Endodermal cell (in vitro differentiated cells): Measurements from ENCODE around the gene HACD1. TPM values are rescaled to one million over a fixed set of nuclear protein-coding genes. Genes with fewer than 3 reads are reported as not detected.
"Not testable (repeated sequence)": the region's sequence is repeated elsewhere in the genome, so short reads cannot be mapped to it uniquely, and the experiment has no call there.

Source experiments
- DNase-seq: peaks from one replicate; pipeline ENCODE4 v3.0.0-alpha.2; 2017
- H3K27ac ChIP-seq: 2 replicates; pipeline ENCODE4 v1.5.1; 2013; ENCODE audit warnings: mild to moderate bottlenecking, low read depth, low read length, moderate library complexity
- H3K27me3 ChIP-seq: 2 replicates; pipeline ENCODE4 v1.6.1; 2013; ENCODE audit warnings: mild to moderate bottlenecking, low read length, moderate library complexity; ENCODE audit not compliant: insufficient read depth, control insufficient read depth, poor library complexity, severe bottlenecking
- H3K36me3 ChIP-seq: 2 replicates; pipeline ENCODE4 v1.7.0; 2013; ENCODE audit warnings: mild to moderate bottlenecking, low read length, moderate library complexity; ENCODE audit not compliant: control insufficient read depth, insufficient read depth
- H3K4me1 ChIP-seq: one replicate; pipeline ENCODE4 v1.7.0; 2013; ENCODE audit warnings: low read length; ENCODE audit not compliant: control insufficient read depth, insufficient read depth
- H3K4me3 ChIP-seq: 2 replicates; pipeline ENCODE4 v1.5.1; 2013; ENCODE audit warnings: mild to moderate bottlenecking, low read length, moderate library complexity
- H3K9ac ChIP-seq: 2 replicates; pipeline ENCODE4 v1.6.1; 2013; ENCODE audit warnings: mild to moderate bottlenecking, low read length, moderate library complexity; ENCODE audit not compliant: poor library complexity, severe bottlenecking; ENCODE audit errors: extremely low read depth
- H3K9me3 ChIP-seq: 2 replicates; pipeline ENCODE4 v1.6.1; 2013; ENCODE audit warnings: mild to moderate bottlenecking, low read length, moderate library complexity; ENCODE audit not compliant: control insufficient read depth
- H3K27ac Mint-ChIP-seq: 2 replicates; pipeline ENCODE4 v1.8.0; 2020; ENCODE audit warnings: mixed read lengths
- H3K27me3 Mint-ChIP-seq: 2 replicates; pipeline ENCODE4 v1.8.0; 2021; ENCODE audit warnings: mild to moderate bottlenecking, mixed read lengths; ENCODE audit not compliant: insufficient read depth
- H3K36me3 Mint-ChIP-seq: 2 replicates; pipeline ENCODE4 v1.8.0; 2020; ENCODE audit warnings: low read depth, mixed read lengths
- H3K4me1 Mint-ChIP-seq: 2 replicates; pipeline ENCODE4 v1.8.0; 2020; ENCODE audit warnings: mixed read lengths
- H3K4me3 Mint-ChIP-seq: 2 replicates; pipeline ENCODE4 v1.8.0; 2020; ENCODE audit warnings: mild to moderate bottlenecking, moderate library complexity, mixed read lengths
- H3K9me3 Mint-ChIP-seq: 2 replicates; pipeline ENCODE4 v1.8.0; 2020; ENCODE audit warnings: mild to moderate bottlenecking, mixed read lengths
- WGBS, 2 experiments: methylation state at CpG; one replicate each; pipeline versions ENCODE4 v1.1.5 to v1.1.7; 2013; ENCODE audit warnings: missing lambda C conversion rate in 2 of 2, mixed read lengths in 1 of 2; ENCODE audit not compliant: insufficient coverage in 1 of 2, insufficient read length in 1 of 2; 5-methylcytosine and 5-hydroxymethylcytosine counted together
- total RNA-seq, 2 donors: library from RNA; stranded (reverse); fragmentation: NEBNext Ultra II Directional in 1 of 2; extraction: Animal tissue kit (Norgen Biotek cat#: 25700) in 1 of 2; gene quantifications; 2 replicates in 1 of 2; 3 replicates in 1 of 2; pipeline ENCODE4 v1.2.1, GENCODE V29; 2021
- TF ChIP-seq, protein P1 (sequence below): fragments of 200-600 bp; sonication (generic); conservative IDR thresholded peaks from 2 replicates; pipeline ENCODE4 v1.5.0; 2021; ENCODE audit warnings: antibody characterized with exemption, mild to moderate bottlenecking

HACD1 gene
- total RNA-seq, 2 donors from 2014 or later, result 25.6 to 34.1 TPM

DNA sequence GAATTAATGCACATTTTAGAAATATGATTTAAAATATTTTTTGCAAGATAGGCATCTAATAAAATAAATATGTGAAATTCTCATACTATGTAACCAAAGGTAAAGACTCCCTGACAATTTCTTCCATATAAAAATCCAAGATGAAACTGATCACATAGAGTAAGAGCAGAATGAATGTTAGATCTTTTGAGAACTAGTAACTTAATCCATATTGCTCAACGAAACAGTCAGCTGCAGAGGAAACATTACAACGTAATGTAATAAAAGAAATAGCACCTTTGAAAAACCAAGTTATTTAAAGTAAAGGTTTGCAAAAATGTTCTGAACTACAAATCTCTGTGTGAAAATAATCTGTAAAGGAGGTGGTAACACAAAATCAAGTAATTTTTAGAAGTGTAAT, 28.8 kb downstream of the HACD1 start:
- H3K27me3 Mint-ChIP-seq, result no peaks in the 10 kb centered on the region
- peaks cover 4% of the 10 kb centered on the region for H3K9me3 Mint-ChIP-seq
- TF ChIP-seq, protein P1, sequence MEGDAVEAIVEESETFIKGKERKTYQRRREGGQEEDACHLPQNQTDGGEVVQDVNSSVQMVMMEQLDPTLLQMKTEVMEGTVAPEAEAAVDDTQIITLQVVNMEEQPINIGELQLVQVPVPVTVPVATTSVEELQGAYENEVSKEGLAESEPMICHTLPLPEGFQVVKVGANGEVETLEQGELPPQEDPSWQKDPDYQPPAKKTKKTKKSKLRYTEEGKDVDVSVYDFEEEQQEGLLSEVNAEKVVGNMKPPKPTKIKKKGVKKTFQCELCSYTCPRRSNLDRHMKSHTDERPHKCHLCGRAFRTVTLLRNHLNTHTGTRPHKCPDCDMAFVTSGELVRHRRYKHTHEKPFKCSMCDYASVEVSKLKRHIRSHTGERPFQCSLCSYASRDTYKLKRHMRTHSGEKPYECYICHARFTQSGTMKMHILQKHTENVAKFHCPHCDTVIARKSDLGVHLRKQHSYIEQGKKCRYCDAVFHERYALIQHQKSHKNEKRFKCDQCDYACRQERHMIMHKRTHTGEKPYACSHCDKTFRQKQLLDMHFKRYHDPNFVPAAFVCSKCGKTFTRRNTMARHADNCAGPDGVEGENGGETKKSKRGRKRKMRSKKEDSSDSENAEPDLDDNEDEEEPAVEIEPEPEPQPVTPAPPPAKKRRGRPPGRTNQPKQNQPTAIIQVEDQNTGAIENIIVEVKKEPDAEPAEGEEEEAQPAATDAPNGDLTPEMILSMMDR, result no peak
- H3K36me3 ChIP-seq, result peaks cover 34% of the 10 kb centered on the region
- WGBS, 2 experiments, result 100% methylated on average over 2 of the region's 2 CpGs
- H3K4me1 Mint-ChIP-seq, result no peaks in the 10 kb centered on the region
- no peaks in the 10 kb centered on the region for H3K4me1 ChIP-seq
- no peak overlapping the region for H3K4me3 Mint-ChIP-seq
- H3K4me3 ChIP-seq, result no peak overlapping the region
- H3K27ac Mint-ChIP-seq, result no peak overlapping the region
- H3K27me3 ChIP-seq, result no peaks in the 10 kb centered on the region
- peaks cover 16% of the 10 kb centered on the region for H3K36me3 Mint-ChIP-seq
- no peak overlapping the region for H3K27ac ChIP-seq
- no peak for DNase-seq
- peaks cover 8% of the 10 kb centered on the region for H3K9me3 ChIP-seq
- no peak overlapping the region for H3K9ac ChIP-seq

DNA sequence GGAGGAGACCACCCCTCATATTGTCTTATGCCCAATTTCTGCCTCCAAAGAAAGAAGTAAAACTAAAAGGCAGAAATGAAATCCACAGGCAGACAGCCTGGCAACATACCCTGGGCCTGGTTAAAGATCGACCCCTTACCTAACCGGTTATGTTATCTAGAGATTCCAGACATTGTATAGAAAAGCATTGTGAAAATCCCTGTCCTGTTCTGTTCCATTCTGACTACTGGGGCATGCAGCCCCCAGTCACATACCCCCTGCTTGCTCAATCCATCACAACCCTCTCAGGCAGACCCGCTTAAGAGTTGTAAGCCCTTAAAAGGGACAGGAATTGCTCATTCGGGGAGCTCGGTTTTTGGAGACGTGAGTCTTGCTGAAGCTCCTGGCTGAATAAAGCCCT, 29.9 kb downstream of the HACD1 start:
- H3K4me3 ChIP-seq, H3K4me1 ChIP-seq, H3K27me3 Mint-ChIP-seq, H3K4me3 Mint-ChIP-seq, H3K27me3 ChIP-seq, H3K9ac ChIP-seq, H3K27ac Mint-ChIP-seq, H3K4me1 Mint-ChIP-seq, H3K9me3 ChIP-seq, H3K27ac ChIP-seq, DNase-seq, H3K9me3 Mint-ChIP-seq: not testable (repeated sequence)
- H3K36me3 ChIP-seq, result peaks cover 30% of the 10 kb centered on the region
- 65 to 85% methylated on average over 5 to 6 of the region's 6 CpGs for WGBS, 2 experiments
- H3K36me3 Mint-ChIP-seq, result peaks cover 14% of the 10 kb centered on the region

DNA sequence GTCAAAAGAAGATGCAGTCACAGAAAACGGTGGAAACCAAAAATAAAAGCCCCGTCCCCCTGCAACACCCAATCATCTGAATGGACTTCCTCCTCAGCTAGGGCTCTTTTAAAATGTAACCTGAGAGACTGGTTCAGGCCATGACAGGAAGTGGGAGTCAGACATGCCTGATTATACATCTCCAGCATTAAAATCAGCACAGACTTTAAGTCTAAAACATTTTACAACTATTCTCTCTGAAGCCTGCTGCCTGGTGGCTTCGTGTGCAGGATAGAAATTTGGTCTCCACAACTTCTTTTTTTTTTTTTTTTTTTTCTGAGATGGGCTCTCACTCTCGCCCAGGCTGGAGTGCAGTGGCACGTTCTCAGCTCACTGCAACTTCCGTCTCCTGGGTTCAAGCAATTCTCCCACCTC, 30.3 kb downstream of the HACD1 start:
- no peak overlapping the region for H3K4me3 ChIP-seq
- H3K9ac ChIP-seq, result no peak overlapping the region
- peaks cover 4% of the 10 kb centered on the region for H3K9me3 Mint-ChIP-seq
- peaks cover 8% of the 10 kb centered on the region for H3K9me3 ChIP-seq
- H3K36me3 ChIP-seq, result peaks cover 26% of the 10 kb centered on the region
- TF ChIP-seq, protein P1, result no peak
- H3K36me3 Mint-ChIP-seq, result peaks cover 14% of the 10 kb centered on the region
- H3K27ac ChIP-seq, result no peak overlapping the region
- H3K4me1 ChIP-seq, result no peaks in the 10 kb centered on the region
- H3K4me3 Mint-ChIP-seq, result no peak overlapping the region
- no peaks in the 10 kb centered on the region for H3K27me3 Mint-ChIP-seq
- no peaks in the 10 kb centered on the region for H3K4me1 Mint-ChIP-seq
- no peak for DNase-seq
- WGBS, 2 experiments, result 0 to 68% methylated on average over 1 to 6 of the region's 6 CpGs
- no peaks in the 10 kb centered on the region for H3K27me3 ChIP-seq
- H3K27ac Mint-ChIP-seq, result no peak overlapping the region

GRCh38 chr10:17585016-17585415, 32.2 kb downstream of the HACD1 start:
- Histone ChIP-seq H3K4me1 (no peaks in the 10 kb centered on the region), H3K27ac (no peak overlapping the region), H3K9me3 (peaks cover 8% of the 10 kb centered on the region), H3K9ac (no peak overlapping the region), H3K4me3 (no peak overlapping the region), H3K36me3 (peaks cover 10% of the 10 kb centered on the region), H3K27me3 (no peaks in the 10 kb centered on the region)
- WGBS, 2 experiments, result 77 to 83% methylated on average over 5 to 8 of the region's 8 CpGs
- H3K27ac Mint-ChIP-seq, result no peak overlapping the region
- H3K4me3 Mint-ChIP-seq, result no peak overlapping the region
- TF ChIP-seq, protein P1, result no peak
- no peaks in the 10 kb centered on the region for H3K4me1 Mint-ChIP-seq
- H3K27me3 Mint-ChIP-seq, result no peaks in the 10 kb centered on the region
- H3K9me3 Mint-ChIP-seq, result peaks cover 4% of the 10 kb centered on the region
- H3K36me3 Mint-ChIP-seq, result peaks cover 7% of the 10 kb centered on the region
- DNase-seq, result no peak
